CD14-positive monocyte (primary cell): Measurements from ENCODE around the gene ZNF385A. TPM values are rescaled to one million over a fixed set of nuclear protein-coding genes. Genes with fewer than 3 reads are reported as not detected.

Experiments used
- DNase-seq, 3 donors: peaks; one replicate each; pipeline ENCODE4 v3.0.0-alpha.2; 2011 to 2022
- H2AFZ ChIP-seq: 2 replicates; pipeline ENCODE4 v1.6.0; 2012; ENCODE audit warnings: mild to moderate bottlenecking, low read depth, low read length, inconsistent platforms; ENCODE audit not compliant: insufficient read depth, poor library complexity, severe bottlenecking
- H3K27ac ChIP-seq, 2 donors: 1 replicate in 1 of 2; 2 replicates in 1 of 2; pipeline ENCODE4 v1.5.1; 2012 to 2013; ENCODE audit warnings: low read length in 2 of 2, control low read depth in 1 of 2, inconsistent platforms in 1 of 2, low read depth in 1 of 2, mild to moderate bottlenecking in 1 of 2
- H3K27me3 ChIP-seq, 2 donors: one replicate each; pipeline versions ENCODE4 v1.6.0 to v1.6.1; 2011 to 2013; ENCODE audit warnings: low read length in 2 of 2; ENCODE audit not compliant: control insufficient read depth in 2 of 2, insufficient read depth in 2 of 2
- H3K36me3 ChIP-seq, 2 donors: replicated peaks in 1 of 2; 1 replicate in 1 of 2; 2 replicates in 1 of 2; pipeline versions ENCODE4 v1.5.1 to v1.6.1; 2012 to 2013; ENCODE audit warnings: low read length in 2 of 2, control low read depth in 1 of 2, inconsistent platforms in 1 of 2, mild to moderate bottlenecking in 1 of 2; ENCODE audit not compliant: insufficient read depth in 2 of 2, control insufficient read depth in 1 of 2
- H3K4me1 ChIP-seq, 2 donors: 1 replicate in 1 of 2; 2 replicates in 1 of 2; pipeline versions ENCODE4 v1.5.1 to v1.6.1; 2012 to 2013; ENCODE audit warnings: low read length in 2 of 2, control low read depth in 1 of 2, inconsistent platforms in 1 of 2, mild to moderate bottlenecking in 1 of 2, moderate library complexity in 1 of 2; ENCODE audit not compliant: insufficient read depth in 2 of 2, control insufficient read depth in 1 of 2
- H3K4me2 ChIP-seq: replicated peaks from 2 replicates; pipeline ENCODE3; 2012; ENCODE audit warnings: low read length, moderate library complexity, mild to moderate bottlenecking; ENCODE audit not compliant: poor library complexity, severe bottlenecking; ENCODE audit errors: extremely low read depth
- H3K4me3 ChIP-seq, 3 experiments: fragments of 200-600 bp in 1 of 3; sonication (generic) in 1 of 3; replicated peaks in 1 of 3; 1 replicate in 2 of 3; 2 replicates in 1 of 3; pipeline ENCODE4 v1.5.1; 2011 to 2013; ENCODE audit warnings: low read length in 3 of 3, mild to moderate bottlenecking in 3 of 3, control low read depth in 2 of 3, low read depth in 2 of 3, inconsistent platforms in 1 of 3, moderate library complexity in 1 of 3
- H3K79me2 ChIP-seq: 2 replicates; pipeline ENCODE4 v1.6.0; 2012; ENCODE audit warnings: mild to moderate bottlenecking, control low read depth, inconsistent platforms, low read length, moderate library complexity; ENCODE audit not compliant: insufficient read depth
- H3K9ac ChIP-seq: 2 replicates; pipeline ENCODE4 v1.6.0; 2017; ENCODE audit warnings: low read length, mild to moderate bottlenecking; ENCODE audit not compliant: insufficient read depth, poor library complexity, severe bottlenecking
- H3K9me3 ChIP-seq, 2 donors: replicated peaks in 1 of 2; 1 replicate in 1 of 2; 2 replicates in 1 of 2; pipeline versions ENCODE4 v1.5.1 to v1.6.1; 2012 to 2013; ENCODE audit warnings: low read length in 2 of 2, control low read depth in 1 of 2; ENCODE audit not compliant: control insufficient read depth in 1 of 2, insufficient read depth in 1 of 2
- H4K20me1 ChIP-seq: 2 replicates; pipeline ENCODE4 v1.6.0; 2012; ENCODE audit warnings: mild to moderate bottlenecking, low read length, control low read depth, moderate library complexity; ENCODE audit not compliant: insufficient read depth
- H3K27ac Mint-ChIP-seq, 7 donors: one replicate each; pipeline ENCODE4 v1.8.0; 2020; ENCODE audit warnings: mild to moderate bottlenecking in 7 of 7, mixed read lengths in 7 of 7, moderate library complexity in 6 of 7, inconsistent platforms in 2 of 7
- H3K27me3 Mint-ChIP-seq, 3 donors: one replicate each; pipeline ENCODE4 v1.8.0; 2021 to 2022; ENCODE audit warnings: low read depth in 3 of 3, mild to moderate bottlenecking in 3 of 3, mixed read lengths in 3 of 3, moderate library complexity in 3 of 3, inconsistent platforms in 1 of 3
- H3K36me3 Mint-ChIP-seq, 2 donors: one replicate each; pipeline ENCODE4 v1.8.0; 2020; ENCODE audit warnings: mixed read lengths in 2 of 2, inconsistent platforms in 1 of 2, mild to moderate bottlenecking in 1 of 2
- H3K4me1 Mint-ChIP-seq: one replicate; pipeline ENCODE4 v1.8.0; 2020; ENCODE audit warnings: mild to moderate bottlenecking, mixed read lengths
- H3K4me3 Mint-ChIP-seq, 2 donors: one replicate each; pipeline ENCODE4 v1.8.0; 2020; ENCODE audit warnings: mild to moderate bottlenecking in 2 of 2, mixed read lengths in 2 of 2, moderate library complexity in 1 of 2
- H3K9me3 Mint-ChIP-seq, 7 donors: one replicate each; pipeline ENCODE4 v1.8.0; 2020 to 2022; ENCODE audit warnings: mixed read lengths in 7 of 7, mild to moderate bottlenecking in 6 of 7, moderate library complexity in 6 of 7, inconsistent platforms in 2 of 7
- WGBS: methylation state at CpG from one replicate; pipeline ENCODE4 v1.1.5; 2013; ENCODE audit warnings: missing lambda C conversion rate; ENCODE audit not compliant: insufficient coverage; 5-methylcytosine and 5-hydroxymethylcytosine counted together
- intact Hi-C, 2 donors: fragments of 100-400 bp; cut with micrococcal nuclease; formaldehyde crosslinking; loops; one replicate each; pipeline versions ENCODE4 v1.15.0 to v1.15.1; 2023
- polyA plus RNA-seq, 3 donors: library from polyadenylated mRNA; depleted of rRNA in 1 of 3; unstranded in 2 of 3; stranded (reverse) in 1 of 3; fragments of 300-500 nt in 2 of 3; fragments of >200 nt in 1 of 3; fragmentation: Illumina TruSeq in 2 of 3; gene quantifications; 1 replicate in 2 of 3; 2 replicates in 1 of 3; pipeline ENCODE4 v1.2.3, GENCODE V29; 2012 to 2021
- TF ChIP-seq, protein P1 (sequence below): fragments of 200-600 bp; IDR thresholded peaks from one replicate; pipeline ENCODE4 v1.8.0; 2022; ENCODE audit warnings: antibody characterized with exemption, mild to moderate bottlenecking

The ZNF385A gene
- polyA plus RNA-seq, 3 donors = 53.9 to 97.6 (median 78.3) TPM

DNA sequence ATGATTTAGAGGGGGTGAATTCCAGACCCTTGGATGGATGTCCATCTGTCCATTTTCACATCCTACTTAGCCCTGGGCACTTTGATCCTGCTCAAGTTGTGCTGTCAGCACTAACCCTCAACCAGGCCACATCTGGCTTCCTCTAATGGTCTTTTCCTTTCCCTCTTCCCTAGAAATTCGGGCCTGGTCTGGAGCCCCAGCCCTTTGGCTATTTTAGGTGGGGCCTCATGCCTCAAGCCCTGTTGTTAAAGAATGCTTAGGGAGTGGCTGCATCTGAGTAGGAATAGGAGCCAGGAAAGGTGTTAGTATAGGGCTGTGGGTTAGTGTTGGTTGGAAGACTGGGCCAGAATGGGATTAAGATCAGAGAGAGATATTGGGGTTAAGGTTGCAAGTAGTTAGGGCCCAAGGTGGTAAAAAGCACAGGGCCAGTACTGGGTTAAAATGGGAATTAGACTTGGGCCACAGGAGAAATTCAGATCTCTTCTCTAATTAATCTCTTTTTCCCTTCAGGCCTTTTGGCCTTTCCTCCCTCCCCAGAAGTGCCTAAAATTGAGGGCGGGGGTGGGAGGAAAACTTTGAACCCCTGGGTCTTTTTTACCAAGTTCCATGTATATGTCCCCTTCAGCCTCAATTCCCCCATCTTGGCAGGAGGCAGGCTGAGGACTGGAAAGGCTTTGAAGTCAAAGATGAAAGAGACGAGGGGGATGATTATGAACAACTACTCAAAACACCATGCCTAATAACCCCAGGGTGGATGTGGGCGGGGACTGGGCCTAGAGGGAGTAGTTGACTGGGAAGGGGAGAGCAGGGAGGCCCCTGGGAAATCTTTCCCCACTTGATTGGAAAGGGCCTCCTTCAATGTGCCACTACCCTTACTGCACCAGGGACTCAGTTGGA lies 4.0 kb upstream of the ZNF385A start:
- Histone ChIP-seq H3K27me3 (no peaks in the 10 kb centered on the region), H3K27ac (peak overlapping the region; percentile 35 to 97), H2AFZ (no peak overlapping the region), H3K9ac (no peak overlapping the region), H4K20me1 (no peaks in the 10 kb centered on the region), H3K36me3 (no peaks in the 10 kb centered on the region), H3K4me3 (no peak overlapping the region), H3K4me1 (peaks cover 99 to 100% of the 10 kb centered on the region in 2 donors), H3K79me2 (peaks cover 28% of the 10 kb centered on the region), H3K9me3 (no peaks in the 10 kb centered on the region), H3K4me2 (no peak overlapping the region)
- H3K27ac Mint-ChIP-seq = peak overlapping the region; percentile 33 to 100 (median 78)
- H3K27me3 Mint-ChIP-seq = peaks cover 0 to 7% (median 2%) of the 10 kb centered on the region in 3 donors
- peaks cover 0 to 2% (median 0%) of the 10 kb centered on the region in 7 donors for H3K9me3 Mint-ChIP-seq
- TF ChIP-seq, protein P1, sequence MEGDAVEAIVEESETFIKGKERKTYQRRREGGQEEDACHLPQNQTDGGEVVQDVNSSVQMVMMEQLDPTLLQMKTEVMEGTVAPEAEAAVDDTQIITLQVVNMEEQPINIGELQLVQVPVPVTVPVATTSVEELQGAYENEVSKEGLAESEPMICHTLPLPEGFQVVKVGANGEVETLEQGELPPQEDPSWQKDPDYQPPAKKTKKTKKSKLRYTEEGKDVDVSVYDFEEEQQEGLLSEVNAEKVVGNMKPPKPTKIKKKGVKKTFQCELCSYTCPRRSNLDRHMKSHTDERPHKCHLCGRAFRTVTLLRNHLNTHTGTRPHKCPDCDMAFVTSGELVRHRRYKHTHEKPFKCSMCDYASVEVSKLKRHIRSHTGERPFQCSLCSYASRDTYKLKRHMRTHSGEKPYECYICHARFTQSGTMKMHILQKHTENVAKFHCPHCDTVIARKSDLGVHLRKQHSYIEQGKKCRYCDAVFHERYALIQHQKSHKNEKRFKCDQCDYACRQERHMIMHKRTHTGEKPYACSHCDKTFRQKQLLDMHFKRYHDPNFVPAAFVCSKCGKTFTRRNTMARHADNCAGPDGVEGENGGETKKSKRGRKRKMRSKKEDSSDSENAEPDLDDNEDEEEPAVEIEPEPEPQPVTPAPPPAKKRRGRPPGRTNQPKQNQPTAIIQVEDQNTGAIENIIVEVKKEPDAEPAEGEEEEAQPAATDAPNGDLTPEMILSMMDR = no peak
- intact Hi-C loops = no loop called here
- peaks cover 93% of the 10 kb centered on the region for H3K4me1 Mint-ChIP-seq
- DNase-seq = no peak
- peaks cover 15 to 34% of the 10 kb centered on the region in 2 donors for H3K36me3 Mint-ChIP-seq
- H3K4me3 Mint-ChIP-seq = no peak overlapping the region
- WGBS = 33% methylated on average over 1 of the region's 4 CpGs

DNA sequence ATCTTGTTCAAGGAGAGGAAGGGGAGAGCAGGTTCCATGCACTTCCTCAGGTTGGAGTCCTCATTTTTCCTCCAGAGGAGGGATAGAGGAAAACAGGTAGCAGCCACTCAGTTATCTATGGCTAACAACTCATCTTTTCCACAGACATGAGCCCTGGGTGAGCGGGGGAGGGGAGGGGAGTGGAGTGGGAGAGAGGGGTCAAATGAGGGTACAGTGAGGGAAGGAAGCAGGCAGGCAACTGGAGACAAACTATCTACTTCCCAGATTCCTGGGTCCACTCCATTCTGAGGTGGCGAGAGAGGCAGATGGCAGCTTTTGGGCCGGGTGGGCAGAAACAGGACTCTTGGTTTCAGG lies 2.6 kb upstream of the ZNF385A start:
- Histone ChIP-seq H3K36me3 (peaks cover 0 to 4% of the 10 kb centered on the region in 2 donors), H3K9me3 (no peaks in the 10 kb centered on the region), H4K20me1 (no peaks in the 10 kb centered on the region), H3K4me1 (peaks cover 96 to 98% of the 10 kb centered on the region in 2 donors), H3K79me2 (peaks cover 35% of the 10 kb centered on the region), H3K4me2 (no peak overlapping the region), H3K27me3 (no peaks in the 10 kb centered on the region), H3K4me3 (no peak overlapping the region), H2AFZ (no peak overlapping the region), H3K27ac (peak overlapping the region in 1 of 2 donors; percentile 97), H3K9ac (no peak overlapping the region)
- TF ChIP-seq, protein P1 = no peak
- Mint-ChIP-seq H3K27me3 (peaks cover 0 to 7% (median 2%) of the 10 kb centered on the region in 3 donors), H3K4me3 (no peak overlapping the region), H3K36me3 (peaks cover 17 to 24% of the 10 kb centered on the region in 2 donors), H3K4me1 (peaks cover 88% of the 10 kb centered on the region), H3K9me3 (peaks cover 0 to 2% (median 0%) of the 10 kb centered on the region in 7 donors), H3K27ac (peak overlapping the region in 5 of 7 donors; percentile 66 to 100 (median 100))
- WGBS = 100% methylated on average over 2 of the region's 3 CpGs
- intact Hi-C loops = no loop called here
- DNase-seq = no peak
